ENCODE data around the gene LCOR. TPM values are rescaled to one million over a fixed set of nuclear protein-coding genes. Genes with fewer than 3 reads are reported as not detected.
"Not testable (repeated sequence)": the region's sequence is repeated elsewhere in the genome, so short reads cannot be mapped to it uniquely, and the experiment has no call there.

Gene LCOR
- total and polyA plus RNA-seq, 9 of the 15 experiments (the other 6 are each of a cell fraction or from before 2014, with no cell fraction given): 3.6 to 25.2 (median 14.4) TPM

GRCh38 chr10:96818971-96819370 lies 13.1 kb upstream of the LCOR start:
- H3K9ac ChIP-seq (ENCODE audit: insufficient read depth in 1 of 2, low read depth in 2 of 2, low read length in 2 of 2); H2AFZ ChIP-seq (ENCODE audit: low read depth, low read length); H3K4me2 ChIP-seq (ENCODE audit: insufficient read depth, low read length); H3K4me1 ChIP-seq (replicated peaks in 1 of 2; ENCODE audit: control insufficient read depth in 2 of 2, insufficient read depth in 2 of 2, low read length in 2 of 2); ATAC-seq; BruUV-seq (replicated peaks); FAIRE-seq; H3K79me2 ChIP-seq (ENCODE audit: control insufficient read depth, insufficient read depth, low read length); POLR2A ChIA-PET; H3K9me1 ChIP-seq (ENCODE audit: control insufficient read depth, insufficient read depth, low read length); intact Hi-C loops (cut with micrococcal nuclease); CTCF ChIA-PET (ENCODE audit: low intra/inter-chr PET ratio); H3K27me3 ChIP-seq (ENCODE audit: control insufficient read depth in 2 of 2, insufficient read depth in 2 of 2, low read length in 2 of 2); H3K27ac ChIP-seq (ENCODE audit: extremely low read depth, low read depth, low read length); DNase-seq (ENCODE audit: extremely low read depth in 1 of 4, low spot score in 3 of 4); H3K36me3 ChIP-seq (ENCODE audit: control insufficient read depth, insufficient read depth, low read length); H3K9me3 ChIP-seq (replicated peaks; ENCODE audit: control insufficient read depth, insufficient read depth, low read depth, low read length); in situ Hi-C loops (cut with MboI); H4K20me1 ChIP-seq (replicated peaks; ENCODE audit: control insufficient read depth, insufficient read depth, low read length); H3K4me3 ChIP-seq: not testable (repeated sequence)
- TF ChIP-seq NFIC (IDR thresholded peaks at IDR 0.05): 0 out of 2 replicates have a peak, but pooled peaks have one; percentile 13
- WGBS (ENCODE audit: insufficient coverage, low coverage, missing lambda C conversion rate): 71% methylated on average over 4 of the region's 12 CpGs

- no peak for FAIRE-seq
- ChIA-PET POLR2A (interaction anchor here (1.2 kb wide), 1 partner anchor 9 kb away, joined by 4 read pairs; no protein-coding TSS in a partner anchor), CTCF (ENCODE audit: low intra/inter-chr PET ratio) (no interaction called here)
- H4K20me1 ChIP-seq (replicated peaks; ENCODE audit: control insufficient read depth, insufficient read depth, low read length): no peaks in the 10 kb centered on the region
- intact Hi-C loops (cut with micrococcal nuclease) (no loop called here), in situ Hi-C loops (cut with MboI) (no loop called here)
- H3K27ac ChIP-seq (ENCODE audit: extremely low read depth, low read depth, low read length): no peak overlapping the region
- H3K27me3 ChIP-seq (ENCODE audit: control insufficient read depth in 2 of 2, insufficient read depth in 2 of 2, low read length in 2 of 2): no peaks in the 10 kb centered on the region
- no peak for TF ChIP-seq KDM5B (IDR thresholded peaks at IDR 0.05; ENCODE audit: insufficient replicate concordance, low read depth, low read length)
- TF ChIP-seq ZNF583 (CRISPR knock-in tag; IDR thresholded peaks at IDR 0.05): no peak
- no peak for TF ChIP-seq RAD51 (IDR thresholded peaks at IDR 0.05; ENCODE audit: borderline replicate concordance, low read depth)
- TF ChIP-seq CHD1 (IDR thresholded peaks at IDR 0.05; ENCODE audit: low read length): no peak
- TF ChIP-seq CREBBP (IDR thresholded peaks at IDR 0.05; ENCODE audit: low read depth, low read length): no peak
- no peak for TF ChIP-seq MBD1 (CRISPR knock-in tag; IDR thresholded peaks at IDR 0.05)
- TF ChIP-seq IRF9 (tag; IDR thresholded peaks at IDR 0.05): no peak
- no peak for TF ChIP-seq GATAD2A (IDR thresholded peaks at IDR 0.05)
- no peak for TF ChIP-seq TBP (optimal IDR thresholded peaks at IDR 0.05; ENCODE audit: low read depth, low read length)
- TF ChIP-seq DLX4 (CRISPR knock-in tag; IDR thresholded peaks at IDR 0.05): no peak
- 0 out of 4 replicates have a peak overlapping the region, but pooled peaks of 1 of the 2 experiments have one; percentile 17 for H3K9ac ChIP-seq (ENCODE audit: insufficient read depth in 1 of 2, low read depth in 2 of 2, low read length in 2 of 2)
- H3K79me2 ChIP-seq (ENCODE audit: control insufficient read depth, insufficient read depth, low read length): no peaks in the 10 kb centered on the region
- H3K4me2 ChIP-seq (ENCODE audit: insufficient read depth, low read length): no peak overlapping the region
- no peak for ATAC-seq
- no peaks in the 10 kb centered on the region for H3K4me1 ChIP-seq (replicated peaks in 1 of 2; ENCODE audit: control insufficient read depth in 2 of 2, insufficient read depth in 2 of 2, low read length in 2 of 2)
- no peak for DNase-seq (ENCODE audit: extremely low read depth in 1 of 4, low spot score in 3 of 4)
- 11% methylated on average over 1 of the region's 5 CpGs for WGBS (ENCODE audit: insufficient coverage, low coverage, missing lambda C conversion rate)
- BruUV-seq (replicated peaks): no TSS peak
- peak overlapping the region; percentile 51; the same call in 1 of the 2 replicates for H2AFZ ChIP-seq (ENCODE audit: low read depth, low read length)
- H3K4me3 ChIP-seq: no peak overlapping the region
- H3K9me3 ChIP-seq (replicated peaks; ENCODE audit: control insufficient read depth, insufficient read depth, low read depth, low read length): no peaks in the 10 kb centered on the region
- no peaks in the 10 kb centered on the region for H3K36me3 ChIP-seq (ENCODE audit: control insufficient read depth, insufficient read depth, low read length)
- no peaks in the 10 kb centered on the region for H3K9me1 ChIP-seq (ENCODE audit: control insufficient read depth, insufficient read depth, low read length)
Measured at GRCh38 chr10:96820765-96821164, 11.3 kb upstream of the LCOR start.
